GM12878 (cell line): Measurements from ENCODE around the gene SWT1. TPM values are rescaled to one million over a fixed set of nuclear protein-coding genes. Genes with fewer than 3 reads are reported as not detected.

ENCODE experiments used
- CBX3 ChIP-seq: fragments of 200-600 bp; sonication (generic); IDR thresholded peaks from 2 replicates; pipeline ENCODE4 v1.6.1; 2016; ENCODE audit warnings: low read depth, borderline replicate concordance
- FOXK2 ChIP-seq: fragments of 450-650 bp; IDR thresholded peaks from 2 replicates; pipeline ENCODE4 v1.6.1; 2017; ENCODE audit warnings: mild to moderate bottlenecking, moderate library complexity
- IKZF1 ChIP-seq: fragments of 450-650 bp; conservative IDR thresholded peaks from 2 replicates; pipeline ENCODE4 v1.6.1; 2017; ENCODE audit warnings: antibody characterized with exemption, mild to moderate bottlenecking
- KDM1A ChIP-seq: fragments of 200-600 bp; sonication (generic); IDR thresholded peaks from 2 replicates; pipeline ENCODE4 v1.6.1; 2016; ENCODE audit warnings: borderline replicate concordance
- KLF5 ChIP-seq: fragments of 450-650 bp; IDR thresholded peaks from 2 replicates; pipeline ENCODE4 v1.6.1; 2014; ENCODE audit warnings: mild to moderate bottlenecking; ENCODE audit not compliant: partially characterized antibody
- LARP7 ChIP-seq: fragments of 450-650 bp; IDR thresholded peaks from 2 replicates; pipeline ENCODE4 v1.6.1; 2017; ENCODE audit warnings: mild to moderate bottlenecking
- MTA3 ChIP-seq: IDR thresholded peaks from 2 replicates; pipeline ENCODE4 v1.6.1; 2012; ENCODE audit warnings: low read length, inconsistent platforms, borderline replicate concordance
- NFXL1 ChIP-seq: fragments of 450-650 bp; IDR thresholded peaks from 2 replicates; pipeline ENCODE4 v1.6.1; 2017; ENCODE audit warnings: antibody characterized with exemption, mild to moderate bottlenecking, borderline replicate concordance
- PML ChIP-seq: IDR thresholded peaks from 2 replicates; pipeline ENCODE4 v1.6.1; 2012; ENCODE audit warnings: low read length, inconsistent platforms
- RBBP5 ChIP-seq: fragments of 200-600 bp; sonication (generic); conservative IDR thresholded peaks from 2 replicates; pipeline ENCODE4 v1.6.1; 2016
- SMC3 ChIP-seq: IDR thresholded peaks from 2 replicates; pipeline ENCODE4 v1.6.1; 2011; ENCODE audit warnings: low read length, improper control_type of control experiment, borderline replicate concordance
- SREBF1 ChIP-seq: IDR thresholded peaks from 2 replicates; pipeline ENCODE4 v1.6.1; 2012; ENCODE audit warnings: mild to moderate bottlenecking, low read length
- TAF1 ChIP-seq: IDR thresholded peaks from 2 replicates; pipeline ENCODE4 v1.6.1; 2011; ENCODE audit warnings: mild to moderate bottlenecking, low read depth, low read length, borderline replicate concordance
- TCF3 ChIP-seq: IDR thresholded peaks from 2 replicates; pipeline ENCODE4 v1.6.1; 2012; ENCODE audit warnings: low read depth, mild to moderate bottlenecking, low read length, borderline replicate concordance; ENCODE audit not compliant: insufficient read depth
- TCF7 ChIP-seq: IDR thresholded peaks from 2 replicates; pipeline ENCODE4 v1.6.1; 2014; ENCODE audit warnings: antibody characterized with exemption, borderline replicate concordance
- YBX1 ChIP-seq: fragments of 450-650 bp; IDR thresholded peaks from 2 replicates; pipeline ENCODE4 v1.6.1; 2016; ENCODE audit warnings: antibody characterized with exemption
- ZNF622 ChIP-seq: fragments of 450-650 bp; IDR thresholded peaks from 2 replicates; pipeline ENCODE4 v1.6.1; 2017; ENCODE audit warnings: mild to moderate bottlenecking, inconsistent platforms
- polyA plus RNA-seq, 11 experiments: library from polyadenylated mRNA; depleted of rRNA in 4 of 11; unstranded in 6 of 11; stranded (reverse) in 5 of 11; fragments of >200 nt; fragmentation: Nextera tagmentation in 4 of 11; fragmentation: Illumina TruSeq in 1 of 11; extraction: Ambion mirVana in 4 of 11; extraction: Trizol in 1 of 11; gene quantifications; 1 replicate in 1 of 11; 2 replicates in 10 of 11; pipeline versions ENCODE4 v1.2.1 to v1.2.3, GENCODE V29; 2011 to 2016; ENCODE audit warnings: inconsistent platforms in 2 of 11, missing spikeins in 2 of 11, low read depth in 1 of 11
- total RNA-seq, 4 experiments: library from RNA; depleted of rRNA in 3 of 4; stranded (reverse); fragments of >200 nt in 3 of 4; fragmentation: Illumina TruSeq in 1 of 4; extraction: Trizol in 1 of 4; gene quantifications; 2 replicates each; pipeline versions ENCODE4 v1.2.1 to v1.2.3, GENCODE V29; 2013 to 2021
- TF ChIP-seq, protein P1 (sequence below): fragments of 450-650 bp; conservative IDR thresholded peaks from 2 replicates; pipeline ENCODE4 v1.6.1; 2017; ENCODE audit warnings: mild to moderate bottlenecking, moderate library complexity
- TF ChIP-seq, protein P2 (sequence below): IDR thresholded peaks from 2 replicates; pipeline ENCODE4 v1.6.1; 2012; ENCODE audit warnings: mild to moderate bottlenecking, low read depth, low read length
- TF ChIP-seq, protein P3 (sequence below): fragments of 450-650 bp; formaldehyde crosslinking; IDR thresholded peaks from 2 replicates; pipeline ENCODE4 v1.5.0; 2022; ENCODE audit warnings: mild to moderate bottlenecking, missing genetic modification characterization
- TF ChIP-seq, protein P4 (sequence below): IDR thresholded peaks from 2 replicates; pipeline ENCODE4 v1.6.1; 2012; ENCODE audit warnings: low read depth, low read length, improper control_type of control experiment

Gene SWT1
- total and polyA plus RNA-seq, 10 of the 15 experiments (the other 5 are each of a cell fraction or from before 2014, with no cell fraction given), result 1.0 to 4.2 (median 2.6) TPM

DNA sequence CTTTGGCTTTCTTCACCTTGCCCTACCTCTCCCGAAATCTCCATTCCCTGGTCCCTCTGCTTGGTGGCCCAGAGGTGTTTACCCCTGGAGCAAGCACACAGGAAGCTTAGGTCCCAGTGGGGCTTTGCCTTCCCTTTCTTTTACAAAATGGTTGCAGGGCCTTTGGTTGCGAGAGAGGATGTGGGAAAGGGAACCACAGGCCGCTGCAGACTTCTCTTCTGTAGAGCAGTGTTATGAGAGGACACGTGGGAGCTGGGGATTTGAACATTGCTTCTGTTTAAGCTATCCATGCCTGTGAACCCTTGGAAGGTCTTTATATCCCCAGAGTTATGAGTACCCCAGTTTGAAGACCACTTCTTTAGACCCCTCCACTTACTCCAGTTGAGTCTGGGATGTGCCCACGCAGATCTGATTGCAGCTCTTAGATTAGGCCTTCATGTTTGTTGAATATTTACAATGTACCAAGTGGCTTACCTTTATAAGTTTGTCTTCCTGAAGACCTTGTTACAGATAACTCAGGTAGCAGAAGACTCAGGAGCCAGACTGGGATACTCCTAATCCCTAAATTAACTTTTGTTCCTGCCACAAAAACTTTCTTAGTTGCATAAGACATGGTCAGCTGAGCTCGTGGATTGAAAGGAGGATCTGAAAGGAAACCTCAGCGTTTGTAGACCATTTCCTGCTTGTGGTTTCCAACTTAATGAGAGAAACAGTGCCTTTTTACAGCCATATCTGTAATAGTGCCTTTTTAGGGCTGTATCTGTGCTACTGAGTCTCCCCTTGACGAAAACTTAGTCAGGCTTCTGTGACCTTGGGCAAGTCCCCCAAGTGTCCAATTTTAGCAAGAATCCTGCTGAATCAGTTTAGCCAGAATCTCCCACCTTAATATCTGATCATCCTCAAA lies 182.0 kb downstream of the SWT1 start (continued):
- TF ChIP-seq ZNF622 (no peak), SREBF1 (no peak), PML (peak; percentile 44; the same call in 1 of the 2 replicates), YBX1 (no peak), TCF7 (peak; percentile 59; the same call in 1 of the 2 replicates), TAF1 (no peak), MTA3 (peak; percentile 77), NFXL1 (no peak), FOXK2 (no peak), RBBP5 (no peak), KLF5 (peak; percentile 79), IKZF1 (peak; percentile 98), CBX3 (no peak), KDM1A (no peak), SMC3 (peak; percentile 21; the same call in 1 of the 2 replicates), TCF3 (no peak), LARP7 (no peak)
- TF ChIP-seq, protein P1, sequence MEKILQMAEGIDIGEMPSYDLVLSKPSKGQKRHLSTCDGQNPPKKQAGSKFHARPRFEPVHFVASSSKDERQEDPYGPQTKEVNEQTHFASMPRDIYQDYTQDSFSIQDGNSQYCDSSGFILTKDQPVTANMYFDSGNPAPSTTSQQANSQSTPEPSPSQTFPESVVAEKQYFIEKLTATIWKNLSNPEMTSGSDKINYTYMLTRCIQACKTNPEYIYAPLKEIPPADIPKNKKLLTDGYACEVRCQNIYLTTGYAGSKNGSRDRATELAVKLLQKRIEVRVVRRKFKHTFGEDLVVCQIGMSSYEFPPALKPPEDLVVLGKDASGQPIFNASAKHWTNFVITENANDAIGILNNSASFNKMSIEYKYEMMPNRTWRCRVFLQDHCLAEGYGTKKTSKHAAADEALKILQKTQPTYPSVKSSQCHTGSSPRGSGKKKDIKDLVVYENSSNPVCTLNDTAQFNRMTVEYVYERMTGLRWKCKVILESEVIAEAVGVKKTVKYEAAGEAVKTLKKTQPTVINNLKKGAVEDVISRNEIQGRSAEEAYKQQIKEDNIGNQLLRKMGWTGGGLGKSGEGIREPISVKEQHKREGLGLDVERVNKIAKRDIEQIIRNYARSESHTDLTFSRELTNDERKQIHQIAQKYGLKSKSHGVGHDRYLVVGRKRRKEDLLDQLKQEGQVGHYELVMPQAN, result no peak; the same call in 1 of the 2 replicates
- TF ChIP-seq, protein P2, sequence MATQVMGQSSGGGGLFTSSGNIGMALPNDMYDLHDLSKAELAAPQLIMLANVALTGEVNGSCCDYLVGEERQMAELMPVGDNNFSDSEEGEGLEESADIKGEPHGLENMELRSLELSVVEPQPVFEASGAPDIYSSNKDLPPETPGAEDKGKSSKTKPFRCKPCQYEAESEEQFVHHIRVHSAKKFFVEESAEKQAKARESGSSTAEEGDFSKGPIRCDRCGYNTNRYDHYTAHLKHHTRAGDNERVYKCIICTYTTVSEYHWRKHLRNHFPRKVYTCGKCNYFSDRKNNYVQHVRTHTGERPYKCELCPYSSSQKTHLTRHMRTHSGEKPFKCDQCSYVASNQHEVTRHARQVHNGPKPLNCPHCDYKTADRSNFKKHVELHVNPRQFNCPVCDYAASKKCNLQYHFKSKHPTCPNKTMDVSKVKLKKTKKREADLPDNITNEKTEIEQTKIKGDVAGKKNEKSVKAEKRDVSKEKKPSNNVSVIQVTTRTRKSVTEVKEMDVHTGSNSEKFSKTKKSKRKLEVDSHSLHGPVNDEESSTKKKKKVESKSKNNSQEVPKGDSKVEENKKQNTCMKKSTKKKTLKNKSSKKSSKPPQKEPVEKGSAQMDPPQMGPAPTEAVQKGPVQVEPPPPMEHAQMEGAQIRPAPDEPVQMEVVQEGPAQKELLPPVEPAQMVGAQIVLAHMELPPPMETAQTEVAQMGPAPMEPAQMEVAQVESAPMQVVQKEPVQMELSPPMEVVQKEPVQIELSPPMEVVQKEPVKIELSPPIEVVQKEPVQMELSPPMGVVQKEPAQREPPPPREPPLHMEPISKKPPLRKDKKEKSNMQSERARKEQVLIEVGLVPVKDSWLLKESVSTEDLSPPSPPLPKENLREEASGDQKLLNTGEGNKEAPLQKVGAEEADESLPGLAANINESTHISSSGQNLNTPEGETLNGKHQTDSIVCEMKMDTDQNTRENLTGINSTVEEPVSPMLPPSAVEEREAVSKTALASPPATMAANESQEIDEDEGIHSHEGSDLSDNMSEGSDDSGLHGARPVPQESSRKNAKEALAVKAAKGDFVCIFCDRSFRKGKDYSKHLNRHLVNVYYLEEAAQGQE, result no peak
- TF ChIP-seq, protein P3, sequence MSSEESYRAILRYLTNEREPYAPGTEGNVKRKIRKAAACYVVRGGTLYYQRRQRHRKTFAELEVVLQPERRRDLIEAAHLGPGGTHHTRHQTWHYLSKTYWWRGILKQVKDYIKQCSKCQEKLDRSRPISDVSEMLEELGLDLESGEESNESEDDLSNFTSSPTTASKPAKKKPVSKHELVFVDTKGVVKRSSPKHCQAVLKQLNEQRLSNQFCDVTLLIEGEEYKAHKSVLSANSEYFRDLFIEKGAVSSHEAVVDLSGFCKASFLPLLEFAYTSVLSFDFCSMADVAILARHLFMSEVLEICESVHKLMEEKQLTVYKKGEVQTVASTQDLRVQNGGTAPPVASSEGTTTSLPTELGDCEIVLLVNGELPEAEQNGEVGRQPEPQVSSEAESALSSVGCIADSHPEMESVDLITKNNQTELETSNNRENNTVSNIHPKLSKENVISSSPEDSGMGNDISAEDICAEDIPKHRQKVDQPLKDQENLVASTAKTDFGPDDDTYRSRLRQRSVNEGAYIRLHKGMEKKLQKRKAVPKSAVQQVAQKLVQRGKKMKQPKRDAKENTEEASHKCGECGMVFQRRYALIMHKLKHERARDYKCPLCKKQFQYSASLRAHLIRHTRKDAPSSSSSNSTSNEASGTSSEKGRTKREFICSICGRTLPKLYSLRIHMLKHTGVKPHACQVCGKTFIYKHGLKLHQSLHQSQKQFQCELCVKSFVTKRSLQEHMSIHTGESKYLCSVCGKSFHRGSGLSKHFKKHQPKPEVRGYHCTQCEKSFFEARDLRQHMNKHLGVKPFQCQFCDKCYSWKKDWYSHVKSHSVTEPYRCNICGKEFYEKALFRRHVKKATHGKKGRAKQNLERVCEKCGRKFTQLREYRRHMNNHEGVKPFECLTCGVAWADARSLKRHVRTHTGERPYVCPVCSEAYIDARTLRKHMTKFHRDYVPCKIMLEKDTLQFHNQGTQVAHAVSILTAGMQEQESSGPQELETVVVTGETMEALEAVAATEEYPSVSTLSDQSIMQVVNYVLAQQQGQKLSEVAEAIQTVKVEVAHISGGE (CRISPR knock-in tag), result no peak
- TF ChIP-seq, protein P4, sequence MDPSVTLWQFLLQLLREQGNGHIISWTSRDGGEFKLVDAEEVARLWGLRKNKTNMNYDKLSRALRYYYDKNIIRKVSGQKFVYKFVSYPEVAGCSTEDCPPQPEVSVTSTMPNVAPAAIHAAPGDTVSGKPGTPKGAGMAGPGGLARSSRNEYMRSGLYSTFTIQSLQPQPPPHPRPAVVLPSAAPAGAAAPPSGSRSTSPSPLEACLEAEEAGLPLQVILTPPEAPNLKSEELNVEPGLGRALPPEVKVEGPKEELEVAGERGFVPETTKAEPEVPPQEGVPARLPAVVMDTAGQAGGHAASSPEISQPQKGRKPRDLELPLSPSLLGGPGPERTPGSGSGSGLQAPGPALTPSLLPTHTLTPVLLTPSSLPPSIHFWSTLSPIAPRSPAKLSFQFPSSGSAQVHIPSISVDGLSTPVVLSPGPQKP, result no peak
